HepG2 (cell line): Measurements from ENCODE around the gene RPS19BP1. TPM values are rescaled to one million over a fixed set of nuclear protein-coding genes. Genes with fewer than 3 reads are reported as not detected.
A peak's percentile ranks its signal among the peaks of the same experiment; 100 is the strongest.

Source experiments
- ARHGAP35 ChIP-seq: sonication (generic); formaldehyde crosslinking; IDR thresholded peaks from 2 replicates; pipeline ENCODE4 v1.9.0; 2022; ENCODE audit warnings: mild to moderate bottlenecking, inconsistent platforms, moderate library complexity, missing genetic modification reagents, borderline replicate concordance
- ASH2L ChIP-seq: fragments of 300-600, 200-600 bp; sonication (generic); IDR thresholded peaks from 2 replicates; pipeline ENCODE4 v1.7.0; 2017; ENCODE audit warnings: low read depth, mild to moderate bottlenecking, moderate library complexity, mixed read lengths, low read length; ENCODE audit not compliant: insufficient read length
- CEBPB ChIP-seq: IDR thresholded peaks from 2 replicates; pipeline ENCODE4 v1.6.1; 2011; ENCODE audit warnings: low read depth, low read length, improper control_type of control experiment, borderline replicate concordance
- EED ChIP-seq: sonication (generic); formaldehyde crosslinking; IDR thresholded peaks from 2 replicates; pipeline ENCODE4 v1.5.0; 2020; ENCODE audit warnings: mild to moderate bottlenecking, missing genetic modification reagents
- FOXK2 ChIP-seq: fragments of 450-650 bp; IDR thresholded peaks from 2 replicates; pipeline ENCODE4 v1.6.1; 2016
- HNRNPH1 ChIP-seq: fragments of 200-400 bp; formaldehyde crosslinking; optimal IDR thresholded peaks from 2 replicates; pipeline ENCODE3; 2017; ENCODE audit warnings: mild to moderate bottlenecking, low read depth, low read length
- IRF9 ChIP-seq: sonication (generic); formaldehyde crosslinking; IDR thresholded peaks from 2 replicates; pipeline ENCODE4 v1.8.0; 2022; ENCODE audit warnings: missing genetic modification reagents, mild to moderate bottlenecking, borderline replicate concordance
- KAT7 ChIP-seq: IDR thresholded peaks from 2 replicates; pipeline ENCODE4 v1.6.1; 2018; ENCODE audit warnings: borderline replicate concordance, missing compliant biosample characterization
- KDM2A ChIP-seq: sonication (generic); formaldehyde crosslinking; IDR thresholded peaks from 2 replicates; pipeline ENCODE4 v1.4.0; 2020; ENCODE audit warnings: low read depth, missing genetic modification reagents, borderline replicate concordance
- MATR3 ChIP-seq: sonication (generic); formaldehyde crosslinking; IDR thresholded peaks from 2 replicates; pipeline ENCODE4 v1.4.0; 2020; ENCODE audit warnings: missing genetic modification reagents
- NFIC ChIP-seq: IDR thresholded peaks from 2 replicates; pipeline ENCODE4 v1.6.1; 2012; ENCODE audit warnings: mild to moderate bottlenecking, low read length, inconsistent platforms
- NR1H2 ChIP-seq: sonication (generic); formaldehyde crosslinking; IDR thresholded peaks from 2 replicates; pipeline ENCODE4 v1.8.1; 2022; ENCODE audit warnings: low read depth, missing genetic modification reagents, borderline replicate concordance
- PBX2 ChIP-seq: IDR thresholded peaks from 2 replicates; pipeline ENCODE4 v1.6.1; 2016; ENCODE audit warnings: control low read depth
- PHF21A ChIP-seq: sonication (generic); formaldehyde crosslinking; IDR thresholded peaks from 2 replicates; pipeline ENCODE4 v1.5.0; 2020; ENCODE audit warnings: mild to moderate bottlenecking, missing genetic modification reagents
- SETDB1 ChIP-seq: sonication (generic); formaldehyde crosslinking; IDR thresholded peaks from 2 replicates; pipeline ENCODE4 v1.5.1; 2020; ENCODE audit warnings: missing genetic modification reagents, mild to moderate bottlenecking, borderline replicate concordance
- SP4 ChIP-seq: sonication (generic); formaldehyde crosslinking; IDR thresholded peaks from 2 replicates; pipeline ENCODE4 v1.8.1; 2023; ENCODE audit warnings: mild to moderate bottlenecking, missing genetic modification reagents
- THAP9 ChIP-seq: sonication (generic); formaldehyde crosslinking; IDR thresholded peaks from 2 replicates; pipeline ENCODE4; 2020; ENCODE audit warnings: missing genetic modification reagents, mild to moderate bottlenecking, borderline replicate concordance
- ZKSCAN1 ChIP-seq: fragments of 150-350 bp; IDR thresholded peaks from 2 replicates; pipeline ENCODE4 v1.6.1; 2014; ENCODE audit warnings: low read length
- ZMYM2 ChIP-seq: sonication (generic); formaldehyde crosslinking; IDR thresholded peaks from 2 replicates; pipeline ENCODE4 v1.8.0; 2022; ENCODE audit warnings: mild to moderate bottlenecking, missing genetic modification reagents
- ZNF205 ChIP-seq: IDR thresholded peaks from 2 replicates; pipeline ENCODE4 v1.6.1; 2018; ENCODE audit warnings: missing biosample characterization, missing genetic modification reagents
- ZNF263 ChIP-seq: sonication (generic); formaldehyde crosslinking; IDR thresholded peaks from 2 replicates; pipeline ENCODE4 v1.4.0; 2020; ENCODE audit warnings: missing genetic modification reagents
- ZNF552 ChIP-seq: sonication (generic); formaldehyde crosslinking; IDR thresholded peaks from 2 replicates; pipeline ENCODE4 v1.9.0; 2022; ENCODE audit warnings: missing genetic modification reagents, mild to moderate bottlenecking, borderline replicate concordance
- polyA plus RNA-seq, 8 experiments: library from polyadenylated mRNA; depleted of rRNA in 3 of 8; stranded (reverse) in 7 of 8; unstranded in 1 of 8; fragments of >200 nt; fragmentation: Illumina TruSeq in 4 of 8; extraction: Trizol in 4 of 8; gene quantifications; 2 replicates each; pipeline versions ENCODE4 v1.2.1 to v1.2.3, GENCODE V29; 2011 to 2016; ENCODE audit warnings: low read depth in 4 of 8, missing spikeins in 1 of 8, mixed read lengths in 1 of 8; ENCODE audit not compliant: insufficient read depth in 1 of 8
- total RNA-seq, 5 experiments: library from RNA; depleted of rRNA; stranded (reverse); fragments of >200 nt; fragmentation: Illumina TruSeq; extraction: Trizol; gene quantifications; 2 replicates each; pipeline ENCODE4 v1.2.3, GENCODE V29; 2016; ENCODE audit warnings: low read depth in 1 of 5
- TF ChIP-seq, protein P1 (sequence below): sonication (generic); formaldehyde crosslinking; IDR thresholded peaks from 2 replicates; pipeline ENCODE4 v1.4.0; 2020; ENCODE audit warnings: mild to moderate bottlenecking, missing genetic modification reagents, borderline replicate concordance

Gene RPS19BP1
- total and polyA plus RNA-seq, 2 of the 13 experiments (the other 11 are each of a cell fraction or from before 2014, with no cell fraction given), result 44.3 to 81.3 TPM

GRCh38 chr22:39545386-39546365 is 13.1 kb upstream of the RPS19BP1 start (continued):
- TF ChIP-seq FOXK2, result no peak
- TF ChIP-seq HNRNPH1, result no peak
- TF ChIP-seq ARHGAP35 (CRISPR knock-in tag), result peak; percentile 85; the same call in 1 of the 2 replicates
- TF ChIP-seq KAT7 (CRISPR knock-in tag), result no peak
- TF ChIP-seq PBX2 (CRISPR knock-in tag), result no peak
- TF ChIP-seq PHF21A (CRISPR knock-in tag), result no peak
- TF ChIP-seq, protein P1, sequence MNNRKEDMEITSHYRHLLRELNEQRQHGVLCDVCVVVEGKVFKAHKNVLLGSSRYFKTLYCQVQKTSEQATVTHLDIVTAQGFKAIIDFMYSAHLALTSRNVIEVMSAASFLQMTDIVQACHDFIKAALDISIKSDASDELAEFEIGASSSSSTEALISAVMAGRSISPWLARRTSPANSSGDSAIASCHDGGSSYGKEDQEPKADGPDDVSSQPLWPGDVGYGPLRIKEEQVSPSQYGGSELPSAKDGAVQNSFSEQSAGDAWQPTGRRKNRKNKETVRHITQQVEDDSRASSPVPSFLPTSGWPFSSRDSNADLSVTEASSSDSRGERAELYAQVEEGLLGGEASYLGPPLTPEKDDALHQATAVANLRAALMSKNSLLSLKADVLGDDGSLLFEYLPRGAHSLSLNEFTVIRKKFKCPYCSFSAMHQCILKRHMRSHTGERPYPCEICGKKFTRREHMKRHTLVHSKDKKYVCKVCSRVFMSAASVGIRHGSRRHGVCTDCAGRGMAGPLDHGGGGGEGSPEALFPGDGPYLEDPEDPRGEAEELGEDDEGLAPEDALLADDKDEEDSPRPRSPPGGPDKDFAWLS, result no peak
- TF ChIP-seq SETDB1 (CRISPR knock-in tag), result no peak
- no peak for TF ChIP-seq THAP9
- TF ChIP-seq CEBPB, result no peak
- peak; percentile 65; the same call in 1 of the 2 replicates for TF ChIP-seq ZNF552 (CRISPR knock-in tag)
- TF ChIP-seq ZNF263 (CRISPR knock-in tag), result peak; percentile 64
- peak; percentile 89 for TF ChIP-seq KDM2A (CRISPR knock-in tag)
- TF ChIP-seq NR1H2 (CRISPR knock-in tag), result no peak
- TF ChIP-seq IRF9 (CRISPR knock-in tag), result peak; percentile 50; the same call in 1 of the 2 replicates
- no peak for TF ChIP-seq ZKSCAN1
- no peak for TF ChIP-seq SP4
- TF ChIP-seq NFIC, result no peak
- no peak for TF ChIP-seq ZMYM2 (CRISPR knock-in tag)
- TF ChIP-seq MATR3 (CRISPR knock-in tag), result no peak
- TF ChIP-seq ASH2L, result no peak
- peak; percentile 60; the same call in 1 of the 2 replicates for TF ChIP-seq ZNF205 (CRISPR knock-in tag)
- peak; percentile 73; the same call in 1 of the 2 replicates for TF ChIP-seq EED (CRISPR knock-in tag)
